ENCODE results near the gene FOXM1.
"Not testable (repeated sequence)": the region's sequence is repeated elsewhere in the genome, so short reads cannot be mapped to it uniquely, and the experiment has no call there.

The FOXM1 gene

GRCh38 chr12:2877953-2878732, 1.2 kb upstream of the FOXM1 start:
- DNase-seq, result peak; percentile 41

DNA sequence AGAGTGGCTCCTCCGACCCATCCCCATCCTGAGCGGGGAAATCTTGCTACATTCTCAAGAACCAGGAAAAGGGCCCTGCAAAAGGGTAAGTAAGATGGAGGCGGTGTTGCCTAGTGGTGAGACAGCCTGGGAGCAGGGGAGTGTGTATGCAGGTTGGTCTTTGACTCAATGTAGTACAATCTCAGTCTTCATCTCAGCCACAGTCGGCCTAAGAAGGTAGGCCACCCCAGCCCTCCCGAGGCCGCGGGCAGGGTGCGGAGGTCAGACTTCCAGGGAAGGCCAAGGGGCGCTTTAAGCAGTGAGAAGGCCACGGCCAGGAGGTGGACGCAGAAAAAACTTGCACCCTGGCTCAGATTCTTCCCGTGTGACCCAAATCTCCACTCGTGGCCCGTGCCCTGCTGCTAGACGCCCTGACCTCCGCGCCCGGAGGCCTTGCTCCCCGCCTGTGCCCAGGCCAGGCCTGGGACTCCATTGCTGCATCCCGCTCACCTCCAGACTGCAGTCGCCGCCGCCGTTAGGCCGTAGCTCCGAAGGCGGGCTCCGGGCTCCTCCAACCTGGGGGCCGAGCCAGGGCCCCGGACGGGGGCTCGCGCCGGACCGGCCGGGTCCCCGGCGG, 435 bp downstream of the FOXM1 start:
- peak; percentile 54 for DNase-seq

DNA sequence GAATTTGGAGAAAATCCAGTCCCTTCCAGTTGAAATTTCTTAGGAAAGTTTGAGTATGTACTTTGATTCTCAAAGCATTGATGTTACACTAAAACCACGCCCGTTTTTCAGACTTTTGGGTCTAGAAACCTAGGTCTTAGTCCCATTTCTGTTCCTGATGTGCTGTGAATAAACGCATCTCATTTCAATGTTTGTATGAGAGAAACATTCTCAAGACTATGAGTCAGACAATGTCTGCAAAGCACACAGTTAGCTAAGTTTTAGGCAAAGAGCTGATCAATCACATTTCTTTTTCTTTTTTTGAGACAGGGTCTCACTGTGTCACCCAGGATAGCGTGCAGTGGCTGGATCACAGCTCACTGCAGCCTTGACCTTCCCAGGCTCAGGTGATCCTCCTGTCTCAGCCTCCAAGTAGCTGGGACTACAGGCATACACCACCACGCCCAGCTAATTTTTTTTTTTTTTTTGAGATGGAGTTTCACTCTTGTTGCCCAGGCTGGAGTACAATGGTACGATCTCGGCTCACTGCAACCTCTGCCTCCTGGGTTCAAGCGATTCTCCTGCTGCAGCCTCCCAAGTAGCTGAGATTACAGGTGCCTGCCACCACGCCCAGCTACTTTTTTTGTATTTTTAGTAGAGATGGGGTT, 7.9 kb downstream of the FOXM1 start:
- not testable (repeated sequence) for DNase-seq

GRCh38 chr12:2864198-2864597, 12.8 kb downstream of the FOXM1 start:
- DNase-seq, result no peak

- not testable (repeated sequence) for DNase-seq
These were observed 13.6 kb downstream of the FOXM1 start for GRCh38 chr12:2863402-2863801.

GRCh38 chr12:2862876-2863275, 14.1 kb downstream of the FOXM1 start:
- no peak for DNase-seq

- no peak for DNase-seq
These were observed 16.8 kb downstream of the FOXM1 start for GRCh38 chr12:2860170-2860569.

- DNase-seq, result no peak
These were observed 18.0 kb downstream of the FOXM1 start for GRCh38 chr12:2858944-2859421.

DNA sequence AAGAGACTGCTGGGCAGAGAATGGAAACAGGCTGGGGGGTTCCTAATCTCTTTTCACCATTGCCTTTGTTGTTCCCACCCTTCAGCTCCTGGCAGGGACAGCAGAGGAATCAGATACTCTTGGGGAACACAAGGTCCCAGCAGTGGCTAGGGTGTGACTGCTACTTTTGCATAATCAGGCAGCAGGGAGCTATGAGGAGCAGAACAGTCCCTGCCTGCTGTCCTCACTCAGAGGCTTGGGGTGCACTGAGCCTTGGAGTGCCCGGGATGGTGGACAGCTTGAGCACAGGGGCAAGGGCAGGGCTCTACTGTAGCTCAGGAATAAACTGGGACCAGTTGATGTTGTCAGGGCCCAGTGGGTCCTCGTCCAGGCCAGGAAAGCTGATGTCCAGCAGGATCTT, 18.6 kb downstream of the FOXM1 start:
- no peak for DNase-seq

- no peak for DNase-seq
These were observed 19.4 kb downstream of the FOXM1 start for GRCh38 chr12:2857576-2857975.

DNA sequence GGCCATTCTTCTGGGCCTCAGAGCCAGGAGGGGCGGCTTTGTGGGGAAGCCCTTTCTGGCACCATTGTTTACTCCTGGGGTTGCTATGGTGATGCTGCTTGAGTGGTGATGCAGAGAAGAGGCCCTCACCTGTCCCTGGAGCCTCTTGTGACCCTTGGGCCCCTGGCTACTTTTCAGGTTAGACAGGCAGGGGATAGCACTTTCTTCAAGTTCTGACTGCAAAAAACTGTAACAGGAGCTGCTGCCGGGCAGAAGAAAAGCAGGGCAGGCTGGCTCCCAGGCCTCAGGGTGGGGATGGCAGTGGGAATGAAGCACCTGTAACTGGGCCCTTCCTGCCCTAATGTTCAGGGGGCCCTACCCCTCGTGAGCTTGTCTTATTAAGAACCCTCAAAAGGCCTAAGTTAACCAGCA, 19.9 kb downstream of the FOXM1 start, which contains the start of gene TEX52:
TEX52 (minus strand) TSS at position 19 of the 411 bp plus-strand sequence; CDS start at position 6, 13 bp downstream.
- no peak for DNase-seq

DNA sequence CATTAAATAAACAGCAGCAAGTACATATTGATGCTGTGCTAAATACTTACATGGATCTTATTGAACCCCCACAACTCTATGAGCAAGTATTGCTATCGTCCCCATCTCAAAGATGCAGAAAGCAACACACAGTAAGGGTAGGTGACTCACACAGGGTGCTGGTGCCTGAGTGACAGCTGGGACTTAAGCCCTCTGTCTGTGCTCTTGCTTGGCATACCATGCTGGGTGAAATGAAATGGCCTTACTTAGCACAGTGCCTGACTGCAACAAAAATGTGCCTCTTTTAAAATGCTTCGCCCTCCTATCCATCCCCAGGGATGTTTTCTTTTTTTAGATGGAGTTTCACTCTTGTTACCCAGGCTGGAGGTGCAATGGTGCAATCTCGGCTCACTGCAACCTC, 20.9 kb downstream of the FOXM1 start:
- no peak for DNase-seq

- DNase-seq, result no peak
These were observed 21.4 kb downstream of the FOXM1 start for GRCh38 chr12:2855546-2855945.

GRCh38 chr12:2854669-2855453, 22.1 kb downstream of the FOXM1 start:
- DNase-seq, result no peak

DNA sequence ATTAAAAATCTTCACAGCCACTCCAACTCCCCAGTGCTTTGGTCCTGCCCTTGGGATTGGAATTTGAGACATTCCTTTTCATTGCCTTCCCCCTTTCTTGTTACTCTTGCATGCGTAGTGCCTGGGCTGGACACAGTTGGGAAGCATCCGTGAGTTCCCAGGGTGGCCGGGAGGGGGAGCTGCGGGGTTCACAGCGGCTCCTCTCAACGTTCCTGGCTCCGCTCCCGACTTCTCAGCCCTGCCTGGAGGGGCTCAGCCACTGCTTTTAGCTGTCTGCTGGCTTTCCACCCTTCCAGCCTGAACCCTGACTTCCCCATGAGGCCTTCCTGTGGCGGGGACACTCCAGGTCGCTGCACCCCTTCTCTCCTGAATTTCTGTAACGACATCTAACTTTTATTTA, 23.3 kb downstream of the FOXM1 start:
- DNase-seq, result peak; percentile 41

DNA sequence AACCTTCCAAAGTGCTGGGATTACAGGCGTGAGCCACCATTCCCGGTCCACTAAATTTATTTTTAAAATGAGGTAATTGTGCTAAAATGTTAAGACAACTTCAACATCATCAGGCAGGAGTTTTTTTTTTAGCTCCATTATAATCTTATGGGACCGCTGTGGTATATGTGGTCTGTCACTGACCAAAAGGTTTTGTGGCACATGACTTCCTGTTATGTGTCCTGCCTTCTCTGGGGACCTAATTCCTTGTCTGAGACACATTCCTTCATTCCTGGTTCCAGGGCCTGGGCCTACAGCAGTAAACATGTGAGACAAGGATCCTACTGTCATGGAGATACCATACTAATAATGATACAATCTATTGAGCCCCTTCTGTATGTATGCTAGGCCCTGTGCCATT, 25.0 kb downstream of the FOXM1 start:
- DNase-seq, result no peak

GRCh38 chr12:2845280-2845679, 31.7 kb downstream of the FOXM1 start:
- no peak for DNase-seq

- DNase-seq, result no peak
These were observed 32.2 kb downstream of the FOXM1 start for GRCh38 chr12:2844786-2845185.

DNA sequence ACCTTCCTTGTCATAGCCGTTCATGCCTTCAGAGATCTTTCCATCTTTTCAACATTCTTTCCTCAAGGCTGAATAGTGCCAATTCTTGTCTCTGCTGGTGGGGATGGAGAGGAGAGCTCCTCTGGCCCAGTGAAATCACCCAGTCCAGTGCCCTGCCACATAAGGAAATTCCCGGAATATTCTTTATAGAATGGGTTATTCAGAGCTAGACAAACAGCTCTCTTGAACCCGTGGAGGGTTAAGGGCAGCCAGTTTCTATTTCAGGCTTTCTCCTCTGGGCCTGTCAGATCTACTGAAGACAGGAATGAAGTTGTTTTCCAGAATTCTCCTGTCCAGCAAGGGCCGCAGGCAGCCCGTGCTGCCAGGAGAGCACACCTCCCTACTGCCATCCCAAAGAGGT, 34.0 kb downstream of the FOXM1 start:
- DNase-seq, result no peak

DNA sequence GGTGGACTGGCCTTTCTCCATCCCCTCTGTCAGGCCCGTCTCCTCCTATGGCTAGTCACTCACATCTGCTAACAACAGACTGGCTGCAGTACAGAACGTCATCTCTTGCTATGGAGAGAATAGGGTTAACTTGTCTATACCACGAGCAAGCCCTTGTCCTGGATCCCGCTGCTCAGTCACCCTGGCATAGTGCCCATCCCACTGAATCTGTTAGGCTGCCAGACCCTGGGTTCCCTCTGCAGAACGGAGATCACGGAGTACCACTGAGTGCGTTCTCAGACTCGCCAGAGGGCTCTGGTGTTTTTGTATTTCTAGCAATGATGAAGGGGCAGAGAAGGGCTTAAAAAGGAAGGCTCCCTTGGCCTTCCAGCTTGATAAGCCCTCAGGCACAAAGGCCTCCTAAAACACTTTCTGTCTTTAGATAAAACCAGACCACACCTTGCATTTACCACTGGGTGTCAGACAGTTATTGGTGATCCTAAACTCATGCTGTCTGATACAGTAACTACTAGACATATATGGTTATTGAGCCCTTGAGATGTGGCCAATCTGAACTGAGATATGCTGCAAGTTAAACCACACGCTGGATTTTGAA, 35.8 kb downstream of the FOXM1 start:
- DNase-seq, result no peak

DNA sequence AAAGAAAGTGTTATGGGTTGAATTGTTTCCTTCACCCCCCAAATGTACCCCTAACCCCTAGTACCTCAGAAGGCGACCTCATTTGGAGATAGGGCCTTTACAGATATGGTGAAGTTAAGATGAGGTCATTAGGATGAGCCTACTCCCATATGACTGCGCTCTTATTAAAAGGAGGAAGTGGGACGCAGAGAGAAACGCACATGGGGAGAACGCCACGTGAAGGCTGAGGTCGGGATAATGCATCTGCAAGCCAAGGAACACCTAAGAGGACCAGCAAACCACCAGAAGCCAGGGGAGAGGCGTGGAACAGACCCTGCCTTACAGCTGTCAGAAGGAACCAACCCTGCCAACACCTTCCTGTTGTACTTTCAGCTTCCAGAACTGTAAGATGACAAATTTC, 40.4 kb downstream of the FOXM1 start:
- no peak for DNase-seq

GRCh38 chr12:2835691-2836403, 41.1 kb downstream of the FOXM1 start:
- DNase-seq, result no peak
